Measurements from ENCODE around the gene NHERF2. TPM values are rescaled to one million over a fixed set of nuclear protein-coding genes. Genes with fewer than 3 reads are reported as not detected.

NHERF2 gene
- total RNA-seq, 2 donors from 2014 or later = 64.0 to 77.9 TPM

DNA sequence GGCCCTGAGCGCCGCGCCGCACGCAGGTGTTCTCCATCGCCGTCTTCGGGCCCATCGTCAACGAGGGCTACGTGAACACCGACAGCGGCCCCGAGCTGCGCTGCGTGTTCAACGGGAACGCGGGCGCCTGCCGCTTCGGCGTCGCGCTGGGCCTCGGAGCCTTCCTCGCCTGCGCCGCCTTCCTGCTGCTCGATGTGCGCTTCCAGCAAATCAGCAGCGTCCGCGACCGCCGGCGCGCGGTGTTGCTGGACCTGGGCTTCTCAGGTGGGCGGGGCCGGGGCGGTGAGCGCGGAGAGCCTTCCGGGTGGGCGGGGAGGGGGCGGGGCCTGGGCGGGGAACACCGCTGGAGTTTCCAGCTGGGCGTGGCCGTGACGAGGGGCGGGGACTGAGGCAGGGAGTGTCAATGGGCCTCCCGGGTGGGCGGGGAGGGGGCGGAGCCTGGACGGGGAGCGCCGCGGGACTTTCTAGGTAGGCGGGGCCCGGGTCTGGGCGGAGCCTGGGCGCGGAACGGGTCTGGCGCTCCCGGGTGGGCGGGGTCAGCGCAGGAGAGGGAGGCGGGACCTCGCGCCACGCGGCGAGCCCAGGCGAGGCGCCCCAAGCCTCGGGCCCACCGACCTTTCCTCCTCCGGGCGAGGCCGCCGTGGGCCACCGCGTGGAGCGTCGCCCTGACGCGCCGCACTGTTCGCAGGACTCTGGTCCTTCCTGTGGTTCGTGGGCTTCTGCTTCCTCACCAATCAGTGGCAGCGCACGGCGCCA lies 34.6 kb upstream of the NHERF2 start:
- intact Hi-C loops (cut with DNase I) = no loop called here
- Histone ChIP-seq H3K4me3 (peak overlapping the region; percentile 23), H3K27me3 (peaks cover 23% of the 10 kb centered on the region), H3K9me3 (no peaks in the 10 kb centered on the region), H3K4me1 (peaks cover 16% of the 10 kb centered on the region), H3K9ac (ENCODE audit: low read depth in 2 of 2, low read length in 2 of 2) (peak overlapping the region in 1 of 2 donors; percentile 66), H3K36me3 (no peaks in the 10 kb centered on the region), H3K27ac (peak overlapping the region; percentile 59)
- DNase-seq = peak; percentile 99
- TF ChIP-seq, protein P1, sequence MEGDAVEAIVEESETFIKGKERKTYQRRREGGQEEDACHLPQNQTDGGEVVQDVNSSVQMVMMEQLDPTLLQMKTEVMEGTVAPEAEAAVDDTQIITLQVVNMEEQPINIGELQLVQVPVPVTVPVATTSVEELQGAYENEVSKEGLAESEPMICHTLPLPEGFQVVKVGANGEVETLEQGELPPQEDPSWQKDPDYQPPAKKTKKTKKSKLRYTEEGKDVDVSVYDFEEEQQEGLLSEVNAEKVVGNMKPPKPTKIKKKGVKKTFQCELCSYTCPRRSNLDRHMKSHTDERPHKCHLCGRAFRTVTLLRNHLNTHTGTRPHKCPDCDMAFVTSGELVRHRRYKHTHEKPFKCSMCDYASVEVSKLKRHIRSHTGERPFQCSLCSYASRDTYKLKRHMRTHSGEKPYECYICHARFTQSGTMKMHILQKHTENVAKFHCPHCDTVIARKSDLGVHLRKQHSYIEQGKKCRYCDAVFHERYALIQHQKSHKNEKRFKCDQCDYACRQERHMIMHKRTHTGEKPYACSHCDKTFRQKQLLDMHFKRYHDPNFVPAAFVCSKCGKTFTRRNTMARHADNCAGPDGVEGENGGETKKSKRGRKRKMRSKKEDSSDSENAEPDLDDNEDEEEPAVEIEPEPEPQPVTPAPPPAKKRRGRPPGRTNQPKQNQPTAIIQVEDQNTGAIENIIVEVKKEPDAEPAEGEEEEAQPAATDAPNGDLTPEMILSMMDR (IDR thresholded peaks at IDR 0.05) = no peak

DNA sequence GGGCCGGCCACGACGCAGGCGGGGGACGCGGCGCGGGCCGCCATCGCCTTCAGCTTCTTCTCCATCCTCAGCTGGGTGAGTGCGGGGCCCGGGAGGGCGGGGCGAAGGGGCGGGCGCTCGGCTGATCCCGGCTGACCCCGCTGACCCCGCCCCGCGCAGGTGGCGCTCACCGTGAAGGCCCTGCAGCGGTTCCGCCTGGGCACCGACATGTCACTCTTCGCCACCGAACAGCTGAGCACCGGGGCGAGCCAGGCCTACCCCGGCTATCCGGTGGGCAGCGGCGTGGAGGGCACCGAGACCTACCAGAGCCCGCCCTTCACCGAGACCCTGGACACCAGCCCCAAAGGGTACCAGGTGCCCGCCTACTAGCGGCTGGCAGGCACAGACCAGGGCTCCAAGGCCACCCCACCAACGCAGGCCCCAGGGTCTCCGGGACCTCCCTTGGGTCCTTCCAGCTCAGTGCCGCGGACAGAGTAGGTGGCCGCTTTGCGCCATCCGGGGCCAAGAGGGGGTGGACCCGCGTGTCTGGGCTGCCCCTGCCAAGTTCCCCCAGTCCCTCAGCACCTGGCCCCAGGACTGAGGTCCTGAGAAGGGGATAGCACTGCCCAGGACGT lies 33.9 kb upstream of the NHERF2 start:
- Histone ChIP-seq H3K36me3 (peaks cover under 1% of the 10 kb centered on the region), H3K9me3 (no peaks in the 10 kb centered on the region), H3K27ac (no peak overlapping the region), H3K4me1 (peaks cover 16% of the 10 kb centered on the region), H3K27me3 (peaks cover 23% of the 10 kb centered on the region), H3K4me3 (no peak overlapping the region), H3K9ac (ENCODE audit: low read depth in 2 of 2, low read length in 2 of 2) (no peak overlapping the region)
- peak; percentile 47 for DNase-seq
- intact Hi-C loops (cut with DNase I) = no loop called here
- TF ChIP-seq, protein P1 (IDR thresholded peaks at IDR 0.05) = no peak

DNA sequence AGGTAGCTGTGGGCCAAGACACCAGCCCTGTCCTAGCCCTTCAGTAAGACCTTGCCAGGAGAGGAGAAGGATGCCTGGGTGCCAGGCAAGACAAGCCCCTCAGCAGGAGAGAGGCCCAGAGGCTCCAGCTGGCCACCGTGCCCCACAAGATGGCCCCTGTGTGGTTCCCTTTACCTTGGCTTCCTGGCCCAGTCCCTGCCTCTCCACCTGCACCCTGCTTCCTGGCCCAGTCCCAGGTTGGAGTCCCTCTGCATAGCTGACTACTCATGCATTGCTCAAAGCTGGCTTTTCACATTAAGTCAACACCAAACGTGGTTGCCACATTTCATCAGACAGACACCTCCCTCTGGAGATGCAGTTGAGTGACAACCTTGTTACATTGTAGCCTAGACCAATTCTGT lies 33.0 kb upstream of the NHERF2 start:
- TF ChIP-seq, protein P1 (IDR thresholded peaks at IDR 0.05) = no peak
- DNase-seq = no peak
- intact Hi-C loops (cut with DNase I) = no loop called here
- no peaks in the 10 kb centered on the region for H3K9me3 ChIP-seq
- H3K36me3 ChIP-seq = peaks cover 9% of the 10 kb centered on the region
- no peak overlapping the region for H3K27ac ChIP-seq
- peaks cover 16% of the 10 kb centered on the region for H3K4me1 ChIP-seq
- H3K27me3 ChIP-seq = peaks cover 21% of the 10 kb centered on the region
- no peak overlapping the region for H3K4me3 ChIP-seq
- no peak overlapping the region for H3K9ac ChIP-seq (ENCODE audit: low read depth in 2 of 2, low read length in 2 of 2)

DNA sequence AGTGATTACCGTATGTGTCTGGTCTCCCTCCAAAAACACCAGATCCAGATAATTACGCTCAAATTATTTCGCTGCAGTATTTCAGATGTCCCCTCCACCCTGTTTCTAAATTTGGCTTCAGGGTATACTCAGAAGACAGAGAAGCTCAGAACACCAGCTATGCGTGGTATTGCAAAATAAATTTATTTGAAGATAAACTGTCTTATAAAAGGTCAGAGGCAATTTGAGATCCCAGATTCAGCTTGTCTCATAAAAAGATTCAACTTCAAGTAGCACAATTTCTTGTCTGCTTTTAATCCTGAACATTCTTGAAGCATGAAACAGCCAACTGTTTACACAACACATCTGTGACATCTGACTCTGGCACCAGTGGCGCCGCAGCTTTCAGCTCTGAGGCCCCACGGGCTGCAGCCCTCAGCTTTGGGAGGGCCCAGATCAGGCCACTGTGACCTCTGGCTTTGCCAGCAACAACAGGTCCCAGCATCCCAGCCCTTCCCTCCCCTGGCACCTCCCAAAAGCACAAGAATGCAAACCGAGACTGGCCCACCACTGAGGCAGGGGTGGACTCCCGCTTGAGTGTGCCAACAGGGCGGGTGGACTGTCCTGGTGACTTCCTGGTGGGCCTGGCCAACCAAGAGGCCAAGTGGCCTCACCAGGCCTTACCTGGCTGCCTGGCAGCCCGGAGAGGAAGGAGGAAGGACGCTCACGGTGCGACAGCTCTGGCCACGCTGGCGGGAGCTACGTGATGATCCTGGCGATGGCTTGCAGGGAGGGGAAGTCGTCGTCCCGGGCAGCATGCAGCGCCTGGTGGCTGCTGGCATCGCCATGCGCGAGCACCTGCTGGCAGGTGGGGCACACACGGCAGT lies 29.0 kb upstream of the NHERF2 start:
- no peak overlapping the region for H3K4me3 ChIP-seq
- intact Hi-C loops (cut with DNase I) = no loop called here
- H3K4me1 ChIP-seq = no peaks in the 10 kb centered on the region
- no peaks in the 10 kb centered on the region for H3K9me3 ChIP-seq
- peaks cover 35% of the 10 kb centered on the region for H3K36me3 ChIP-seq
- no peak for DNase-seq
- no peaks in the 10 kb centered on the region for H3K27me3 ChIP-seq
- H3K9ac ChIP-seq (ENCODE audit: low read depth in 2 of 2, low read length in 2 of 2) = no peak overlapping the region
- TF ChIP-seq, protein P1 (IDR thresholded peaks at IDR 0.05) = no peak
- peak overlapping the region; percentile 45 for H3K27ac ChIP-seq

DNA sequence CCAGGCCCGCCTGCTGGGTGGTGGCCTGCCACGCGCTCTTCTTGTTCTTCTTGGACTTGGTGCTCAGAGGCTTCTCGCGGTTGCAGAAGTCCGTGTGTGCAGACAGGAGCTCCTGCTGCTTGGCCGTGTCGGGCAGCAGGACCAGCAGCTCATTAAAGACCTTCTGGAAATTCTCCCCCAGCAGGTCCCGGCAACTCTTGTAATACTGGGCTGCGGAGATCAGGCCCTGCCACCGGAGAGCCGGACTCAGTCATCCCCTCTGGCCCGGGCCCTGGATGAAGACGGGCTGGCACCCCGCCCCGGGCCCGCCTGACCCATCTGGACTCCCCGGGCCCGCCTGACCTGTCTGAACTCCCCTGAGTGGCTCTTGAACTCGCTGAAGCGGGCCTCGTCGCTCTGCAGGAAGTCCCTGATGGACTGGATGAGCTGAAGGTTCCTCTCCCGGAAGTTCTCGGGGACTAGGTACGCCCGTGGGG lies 28.3 kb upstream of the NHERF2 start:
- Histone ChIP-seq H3K9me3 (no peaks in the 10 kb centered on the region), H3K4me3 (no peak overlapping the region), H3K27ac (peak overlapping the region; percentile 27), H3K36me3 (peaks cover 39% of the 10 kb centered on the region), H3K9ac (ENCODE audit: low read depth in 2 of 2, low read length in 2 of 2) (no peak overlapping the region), H3K4me1 (no peaks in the 10 kb centered on the region), H3K27me3 (no peaks in the 10 kb centered on the region)
- no peak for DNase-seq
- TF ChIP-seq, protein P1 (IDR thresholded peaks at IDR 0.05) = no peak
- intact Hi-C loops (cut with DNase I) = no loop called here

Data from colonic mucosa (tissue), 4 donors.